ENCODE data around the gene USP4. TPM values are rescaled to one million over a fixed set of nuclear protein-coding genes. Genes with fewer than 3 reads are reported as not detected.
"Not testable (repeated sequence)": the region's sequence is repeated elsewhere in the genome, so short reads cannot be mapped to it uniquely, and the experiment has no call there.

USP4 gene
- total and polyA plus RNA-seq, 2 of the 13 experiments (the other 11 are each of a cell fraction or from before 2014, with no cell fraction given), result 9.2 to 20.8 TPM

GRCh38 chr3:49348361-49348760 lies 8.5 kb upstream of the USP4 start:
- CTCF ChIA-PET (ENCODE audit: low intra/inter-chr PET ratio, low total read pairs), result interaction anchor here (0.9 kb wide), 1 partner anchor 8 kb away, joined by 3 read pairs; no protein-coding TSS in a partner anchor
- H3K27me3 ChIP-seq (ENCODE audit: control insufficient read depth in 1 of 2, insufficient read depth in 2 of 2, low read length in 2 of 2); DNase-seq (ENCODE audit: low spot score); H3K36me3 ChIP-seq (replicated peaks in 1 of 2; ENCODE audit: control insufficient read depth in 1 of 2, insufficient read depth in 2 of 2, low read length in 2 of 2); H2AFZ ChIP-seq (ENCODE audit: low read length); ATAC-seq; H3K9ac ChIP-seq (ENCODE audit: insufficient read depth, low read depth, low read length); H3K4me2 ChIP-seq (ENCODE audit: low read depth, low read length); FAIRE-seq; H3K9me3 ChIP-seq (ENCODE audit: low read length); BruUV-seq (replicated peaks); H4K20me1 ChIP-seq (ENCODE audit: insufficient read depth, low read length); intact Hi-C loops (cut with micrococcal nuclease; ENCODE audit: unreplicated experiment); H3K79me2 ChIP-seq (ENCODE audit: insufficient read depth, low read length); H3K4me3 ChIP-seq (replicated peaks in 1 of 3; ENCODE audit: insufficient read depth in 1 of 3, low read depth in 2 of 3, low read length in 3 of 3): not testable (repeated sequence)
- Histone ChIP-seq H3K4me1 (ENCODE audit: insufficient read depth, low read length) (peaks cover 91% of the 10 kb centered on the region), H3K27ac (ENCODE audit: extremely low read length, insufficient read depth, low read length) (peak overlapping the region; percentile 53)
- POLR2A ChIA-PET, result interaction anchor here (1.2 to 5.3 kb wide), 5 partner anchors 9 to 81 kb away, joined by 4 to 50 read pairs (median 10); partner anchors contain the start of genes GPX1, NICN1, RHOA and TCTA
- 87% methylated on average over 12 of the region's 12 CpGs for WGBS (ENCODE audit: low lambda C conversion rate)
- TF ChIP-seq ZNF501 (CRISPR knock-in tag; IDR thresholded peaks at IDR 0.05) (0 out of 2 replicates have a peak, but pooled peaks have one; percentile 4), ZNF460 (CRISPR knock-in tag; IDR thresholded peaks at IDR 0.05; ENCODE audit: borderline replicate concordance) (peak; percentile 63)
- in situ Hi-C loops (cut with HindIII; ENCODE audit: extremely low pct_ligation_motif_present, low pct_unique_long_range_greater_than_20kb), result loop anchor here (25.0 kb wide), 1 partner anchor 89 kb away; the partner anchor contains the start of gene NICN1

DNA sequence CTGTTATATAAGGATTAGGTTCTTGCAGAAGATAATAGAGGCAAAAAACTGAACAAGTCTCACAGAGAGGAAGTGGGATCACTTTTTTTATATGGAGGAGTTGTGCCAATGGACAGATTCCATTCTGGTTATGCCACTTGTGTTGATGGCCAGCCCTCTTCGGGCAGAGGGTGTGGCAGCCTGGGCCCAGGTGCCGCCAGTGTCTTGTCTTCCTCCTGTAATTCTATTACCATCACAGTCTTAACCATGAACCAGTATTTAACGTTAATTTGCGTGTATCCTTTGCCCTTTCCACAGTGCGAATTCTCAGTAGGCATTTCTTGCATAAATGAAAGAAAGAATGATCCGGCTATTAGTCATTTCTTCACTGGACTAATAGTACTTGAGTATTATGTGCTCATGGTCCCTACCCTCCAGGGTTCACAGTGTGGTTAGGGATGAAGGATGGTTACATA lies 7.0 kb upstream of the USP4 start:
- intact Hi-C loops (cut with micrococcal nuclease; ENCODE audit: unreplicated experiment) (no loop called here), in situ Hi-C loops (cut with HindIII; ENCODE audit: extremely low pct_ligation_motif_present, low pct_unique_long_range_greater_than_20kb) (loop anchor here (25.0 kb wide), 1 partner anchor 90 kb away; the partner anchor contains the start of gene NICN1)
- no peaks in the 10 kb centered on the region for H3K36me3 ChIP-seq (replicated peaks in 1 of 2; ENCODE audit: control insufficient read depth in 1 of 2, insufficient read depth in 2 of 2, low read length in 2 of 2)
- H3K4me2 ChIP-seq (ENCODE audit: low read depth, low read length), result peak overlapping the region; percentile 35; the same call in 1 of the 2 replicates
- H3K27me3 ChIP-seq (ENCODE audit: control insufficient read depth in 1 of 2, insufficient read depth in 2 of 2, low read length in 2 of 2), result no peaks in the 10 kb centered on the region
- no peak for DNase-seq (ENCODE audit: low spot score)
- no peak for TF ChIP-seq ZNF761 (CRISPR knock-in tag; conservative IDR thresholded peaks at IDR 0.05)
- TF ChIP-seq, protein P1, sequence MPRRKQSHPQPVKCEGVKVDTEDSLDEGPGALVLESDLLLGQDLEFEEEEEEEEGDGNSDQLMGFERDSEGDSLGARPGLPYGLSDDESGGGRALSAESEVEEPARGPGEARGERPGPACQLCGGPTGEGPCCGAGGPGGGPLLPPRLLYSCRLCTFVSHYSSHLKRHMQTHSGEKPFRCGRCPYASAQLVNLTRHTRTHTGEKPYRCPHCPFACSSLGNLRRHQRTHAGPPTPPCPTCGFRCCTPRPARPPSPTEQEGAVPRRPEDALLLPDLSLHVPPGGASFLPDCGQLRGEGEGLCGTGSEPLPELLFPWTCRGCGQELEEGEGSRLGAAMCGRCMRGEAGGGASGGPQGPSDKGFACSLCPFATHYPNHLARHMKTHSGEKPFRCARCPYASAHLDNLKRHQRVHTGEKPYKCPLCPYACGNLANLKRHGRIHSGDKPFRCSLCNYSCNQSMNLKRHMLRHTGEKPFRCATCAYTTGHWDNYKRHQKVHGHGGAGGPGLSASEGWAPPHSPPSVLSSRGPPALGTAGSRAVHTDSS (CRISPR knock-in tag; conservative IDR thresholded peaks at IDR 0.05), result no peak
- TF ChIP-seq FOXJ3 (CRISPR knock-in tag; IDR thresholded peaks at IDR 0.05; ENCODE audit: borderline replicate concordance), result no peak
- no peak for TF ChIP-seq KLF6 (CRISPR knock-in tag; IDR thresholded peaks at IDR 0.05)
- TF ChIP-seq ZC3H4 (CRISPR knock-in tag; IDR thresholded peaks at IDR 0.05; ENCODE audit: borderline replicate concordance), result no peak
- no peak for TF ChIP-seq GPN1 (CRISPR knock-in tag; IDR thresholded peaks at IDR 0.05; ENCODE audit: borderline replicate concordance)
- TF ChIP-seq ISL2 (CRISPR knock-in tag; IDR thresholded peaks at IDR 0.05), result no peak
- TF ChIP-seq ELF4 (CRISPR knock-in tag; IDR thresholded peaks at IDR 0.05; ENCODE audit: borderline replicate concordance), result no peak
- no peak for TF ChIP-seq RNF219 (CRISPR knock-in tag; IDR thresholded peaks at IDR 0.05)
- no peaks in the 10 kb centered on the region for H4K20me1 ChIP-seq (ENCODE audit: insufficient read depth, low read length)
- H3K27ac ChIP-seq (ENCODE audit: extremely low read length, insufficient read depth, low read length), result peak overlapping the region; percentile 43
- H3K4me3 ChIP-seq (replicated peaks in 1 of 3; ENCODE audit: insufficient read depth in 1 of 3, low read depth in 2 of 3, low read length in 3 of 3), result no peak overlapping the region
- no peak overlapping the region for H3K9ac ChIP-seq (ENCODE audit: insufficient read depth, low read depth, low read length)
- H3K79me2 ChIP-seq (ENCODE audit: insufficient read depth, low read length), result no peaks in the 10 kb centered on the region
- POLR2A ChIA-PET, result interaction anchor here (1.4 to 1.7 kb wide), 2 partner anchors 11 to 65 kb away, joined by 5 to 19 read pairs; partner anchors contain the start of genes GPX1, RHOA and TCTA
- no peak for FAIRE-seq
- H3K9me3 ChIP-seq (ENCODE audit: low read length), result no peaks in the 10 kb centered on the region
- H2AFZ ChIP-seq (ENCODE audit: low read length), result no peak overlapping the region
- WGBS (ENCODE audit: low lambda C conversion rate), result 61% methylated on average over 6 of the region's 6 CpGs
- BruUV-seq (replicated peaks), result no TSS peak
- peaks cover 83% of the 10 kb centered on the region for H3K4me1 ChIP-seq (ENCODE audit: insufficient read depth, low read length)
- ATAC-seq, result no peak
- CTCF ChIA-PET (ENCODE audit: low intra/inter-chr PET ratio, low total read pairs), result no interaction called here

All from HepG2 (cell line).